Sciatic nerve (tissue), 2 donors: ENCODE measurements around the gene KIF24. TPM values are rescaled to one million over a fixed set of nuclear protein-coding genes. Genes with fewer than 3 reads are reported as not detected.
"Not testable (repeated sequence)": the region's sequence is repeated elsewhere in the genome, so short reads cannot be mapped to it uniquely, and the experiment has no call there.

Source experiments
- ATAC-seq: fragments of 200-7000 bp; cut with Tn5 transposase; one replicate; pipeline ENCODE4 v1.9.1; 2020; ENCODE audit warnings: mild to moderate bottlenecking, moderate library complexity
- DNase-seq: peaks from one replicate; pipeline ENCODE4 v3.0.0-alpha.2; 2020; ENCODE audit warnings: low spot score
- intact Hi-C: fragments of 100-400 bp; cut with DNase I; formaldehyde crosslinking; loops from one replicate; pipeline ENCODE4 v1.14.2; 2022
- total RNA-seq: library from RNA; stranded (reverse); fragmentation: NEBNext Ultra II Directional; extraction: Animal tissue kit (Norgen Biotek cat#: 25700); gene quantifications from one replicate; pipeline ENCODE4 v1.2.1, GENCODE V29; 2021
- donor health status: DM: no; HTN: no; CAD: no.
- donor health status: DM: no; HTN: no; CAD: no.

The KIF24 gene
- total RNA-seq, 1 donor from 2014 or later: 1.1 TPM

DNA sequence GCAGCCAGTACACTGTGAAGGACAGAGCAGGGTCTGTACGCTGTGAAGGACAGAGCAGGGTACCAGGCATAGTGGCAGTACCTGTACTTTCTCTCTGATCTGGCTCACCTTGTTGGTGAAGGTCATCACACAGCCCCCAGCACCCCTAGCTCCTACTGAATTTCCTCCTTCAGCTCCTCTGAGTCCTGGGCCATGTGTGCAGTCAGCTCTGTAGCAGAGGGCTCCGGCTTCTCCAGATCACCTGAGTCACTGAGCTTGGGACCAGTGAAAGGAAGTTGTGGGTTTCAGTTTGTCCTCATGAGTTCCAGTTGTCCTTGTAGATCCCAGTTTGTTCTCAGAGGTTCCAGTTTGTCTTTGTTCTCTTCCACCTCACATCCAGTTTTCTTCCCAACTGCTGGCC is 5.8 kb upstream of the KIF24 start:
- ATAC-seq (peak; percentile 5), DNase-seq (no peak)
- intact Hi-C loops: no loop called here

DNA sequence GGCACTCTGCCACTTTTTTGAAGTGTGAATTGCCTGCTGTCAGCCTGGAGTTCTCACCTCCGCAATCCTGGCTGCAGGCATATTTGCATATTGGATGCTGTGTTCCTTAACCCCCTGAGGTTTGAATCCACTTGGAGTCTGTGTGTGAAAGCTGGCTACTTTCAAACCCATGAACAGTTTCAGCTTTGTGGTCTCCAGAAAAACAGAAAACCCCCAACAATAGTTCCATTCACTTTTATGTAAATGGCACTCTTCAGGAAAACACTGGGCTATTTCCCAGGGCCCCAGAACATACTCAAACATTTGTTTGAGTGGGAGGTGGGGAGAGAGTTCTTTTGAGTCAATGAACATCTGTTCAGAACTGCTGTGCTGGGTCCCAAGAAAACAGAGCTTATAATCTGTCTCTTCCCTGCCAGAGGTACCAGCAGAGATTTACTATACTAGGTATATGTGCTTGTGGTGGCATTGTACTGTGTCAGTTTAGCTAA is 5.3 kb upstream of the KIF24 start:
- intact Hi-C loops: no loop called here

DNA sequence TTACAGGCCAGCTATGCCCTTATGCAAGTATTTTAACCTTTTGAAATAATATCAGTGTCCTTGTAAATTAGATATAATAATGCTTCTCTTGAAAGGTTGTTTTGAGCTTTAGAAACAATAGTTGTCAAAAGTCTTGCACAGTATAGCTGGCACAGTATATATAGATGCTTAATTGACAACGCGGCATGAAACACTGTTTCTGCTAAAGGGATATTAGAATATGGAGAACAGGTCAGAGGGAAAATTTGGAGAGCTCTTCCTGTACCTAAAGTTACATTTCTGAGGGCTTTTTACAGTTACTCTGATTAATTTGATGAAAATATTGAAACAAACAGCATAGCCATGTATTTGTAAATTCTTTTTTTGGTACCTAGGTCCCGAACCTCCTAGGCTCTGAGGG is 4.8 kb upstream of the KIF24 start:
- DNase-seq: no peak
- no peak for ATAC-seq
- intact Hi-C loops: loop anchor here (2.0 kb wide), 1 partner anchor 43 kb away; the partner anchor contains the start of gene MYORG

More for the DNA sequence above, 5.3 kb upstream of the KIF24 start:
- ATAC-seq (peak; percentile 80), DNase-seq (no peak)

DNA sequence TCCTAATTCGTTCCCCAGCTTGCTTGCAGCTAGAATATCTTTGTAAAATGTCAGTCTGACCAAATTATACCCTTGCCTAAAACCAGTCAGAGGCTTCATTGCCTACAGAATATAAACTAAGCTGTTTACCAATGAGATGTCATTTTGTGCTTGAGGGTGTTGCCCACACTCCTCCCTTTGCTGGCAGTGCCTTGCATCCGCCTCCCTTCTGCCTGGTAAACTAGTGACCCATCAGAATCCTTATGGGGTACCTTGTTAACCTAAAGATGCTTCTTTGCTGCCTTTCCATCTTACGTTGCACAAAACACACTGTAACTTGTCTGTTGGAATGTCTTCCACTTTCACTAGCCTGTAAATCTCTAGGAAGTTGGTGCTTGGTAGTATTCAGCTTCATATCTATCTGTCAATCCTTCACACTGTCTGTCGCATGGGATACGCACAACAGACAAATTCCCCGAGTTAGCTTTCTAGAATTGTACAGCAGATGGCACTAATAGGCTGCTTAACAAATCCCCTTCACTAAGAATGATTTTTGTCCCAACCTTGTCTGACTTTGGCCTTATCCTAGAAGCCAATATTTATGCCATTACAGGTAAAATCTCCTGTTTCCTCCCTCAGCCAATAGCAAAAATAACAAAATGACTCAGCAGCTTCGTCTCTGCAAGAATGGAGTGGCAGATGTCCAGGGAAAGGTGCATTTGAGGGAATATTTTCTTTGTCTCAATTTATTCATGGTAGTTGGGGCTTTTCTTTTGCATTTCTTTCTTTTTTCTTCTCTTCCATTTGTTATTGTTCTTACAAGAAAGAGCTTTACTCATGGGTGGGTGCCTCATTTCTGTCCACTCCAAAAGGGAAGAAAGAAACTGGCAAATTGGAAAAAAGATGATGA is 3.3 kb upstream of the KIF24 start:
- intact Hi-C loops: loop anchor here (2.0 kb wide), 1 partner anchor 44 kb away; the partner anchor contains the start of gene MYORG
- DNase-seq: no peak

DNA sequence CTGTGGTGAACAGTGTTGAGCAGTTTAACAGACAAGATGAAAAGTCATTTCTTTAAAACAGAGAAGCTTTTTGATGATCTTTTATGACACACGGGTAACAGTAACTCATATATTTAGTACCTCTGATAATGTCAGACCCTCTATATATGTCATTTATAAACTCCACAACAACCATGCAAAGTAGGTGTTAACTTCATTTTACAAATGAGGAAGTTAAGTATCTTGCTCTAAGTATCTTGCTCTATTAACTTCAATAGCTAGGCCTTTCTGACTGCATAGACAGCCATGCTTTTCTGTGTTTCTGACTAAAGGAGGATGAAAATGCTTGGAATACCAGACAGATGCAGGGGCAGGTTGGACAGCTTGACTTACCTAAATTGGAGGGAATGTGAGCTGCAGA is 2.1 kb upstream of the KIF24 start:
- DNase-seq (no peak), ATAC-seq (no peak)
- intact Hi-C loops: no loop called here

More for the DNA sequence above, 3.3 kb upstream of the KIF24 start:
- ATAC-seq: no peak

DNA sequence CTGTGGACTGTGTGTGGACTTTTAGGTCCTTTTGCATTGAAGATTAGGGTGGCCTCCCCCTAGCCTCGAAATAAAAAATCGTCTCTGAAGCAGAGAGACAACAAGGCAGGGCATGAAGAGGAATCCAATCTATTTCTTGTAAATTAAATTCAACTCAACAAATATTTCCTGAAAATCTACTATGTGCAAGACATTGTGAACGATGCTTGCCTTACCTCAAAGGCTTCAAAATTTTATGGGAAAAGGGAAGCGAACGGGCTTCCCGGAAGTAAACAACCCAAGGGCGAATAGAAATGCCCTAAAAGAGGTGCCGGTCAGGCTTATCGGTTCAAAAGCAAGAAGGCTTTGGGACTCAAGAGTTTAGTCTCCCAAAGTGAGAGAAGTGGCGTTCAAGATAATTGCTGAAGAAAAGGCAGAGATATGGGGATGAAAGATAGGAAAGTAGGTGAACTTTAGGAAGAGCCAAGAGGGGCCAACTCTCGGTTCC is 525 bp downstream of the KIF24 start:
- DNase-seq (no peak), ATAC-seq (no peak)
- intact Hi-C loops: no loop called here

DNA sequence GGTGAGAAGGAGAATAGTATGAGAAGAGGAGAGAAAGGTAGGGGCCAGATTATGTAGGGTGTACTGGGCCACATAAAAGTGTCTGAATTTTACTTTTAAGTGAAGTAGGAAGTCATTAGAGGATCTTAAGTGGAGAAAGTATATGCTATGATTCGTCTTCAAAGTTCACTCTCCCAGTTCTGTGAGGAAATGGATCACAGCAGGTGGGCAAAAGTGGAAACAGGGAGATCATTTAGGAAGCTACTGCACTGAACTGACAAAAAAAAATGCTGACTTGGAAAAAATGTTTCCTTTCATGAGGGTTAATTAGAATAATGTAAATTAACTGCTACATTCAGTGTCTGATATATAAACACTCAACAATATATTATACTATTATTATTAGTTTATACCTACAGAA is 2.4 kb downstream of the KIF24 start:
- DNase-seq (no peak), ATAC-seq (no peak)
- intact Hi-C loops: no loop called here

DNA sequence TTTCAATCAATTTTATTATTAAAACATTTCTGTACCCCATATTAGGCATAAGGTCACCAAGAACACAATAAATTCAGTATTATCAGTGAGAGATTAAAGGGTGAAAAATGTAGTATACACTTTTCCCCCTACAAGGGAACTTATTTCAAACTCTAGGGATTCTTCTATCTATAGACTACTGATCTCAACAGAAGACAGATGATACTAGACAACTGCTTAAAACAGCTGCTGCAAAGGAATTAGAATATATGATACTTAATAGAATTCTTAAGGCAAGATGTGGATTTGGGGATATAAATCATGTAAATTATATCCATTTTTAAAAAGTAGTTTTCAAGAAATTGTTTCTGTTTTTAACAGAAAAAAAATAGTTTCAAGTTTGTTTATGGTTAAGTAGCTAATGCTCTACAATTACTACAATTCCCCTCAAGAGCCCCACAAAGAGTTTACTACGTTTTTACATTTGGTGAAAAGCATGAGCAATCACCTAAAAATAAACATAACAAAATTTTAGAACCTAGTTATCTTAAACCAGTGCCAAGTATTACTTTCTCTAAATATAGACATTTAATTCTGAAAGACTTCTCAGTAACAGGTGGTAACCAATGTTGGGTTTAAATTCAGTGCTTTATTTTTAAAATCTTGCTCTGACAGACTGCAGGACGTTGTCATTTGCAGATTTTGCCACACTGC is 6.0 kb downstream of the KIF24 start:
- DNase-seq (no peak), ATAC-seq (no peak)
- intact Hi-C loops: no loop called here

DNA sequence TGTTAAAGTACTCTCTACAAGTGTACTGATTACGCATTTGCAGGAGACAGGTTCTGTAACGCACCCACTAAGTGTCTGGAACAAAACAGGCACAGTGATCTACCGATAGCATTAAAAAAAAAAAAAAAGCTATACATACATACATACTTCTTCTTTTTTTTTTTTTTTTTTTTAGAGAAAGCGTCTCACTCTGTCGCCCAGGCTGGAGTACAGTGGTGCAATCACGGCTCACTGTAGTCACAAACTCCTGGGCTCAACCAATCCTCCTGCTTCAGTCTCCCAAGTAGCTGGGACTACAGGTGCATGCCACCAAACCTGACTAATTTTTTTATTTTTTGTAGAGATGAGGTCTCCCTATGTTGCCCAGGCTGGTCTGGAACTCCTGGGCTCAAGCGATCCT is 7.6 kb downstream of the KIF24 start:
- intact Hi-C loops: no loop called here
- DNase-seq (no peak), ATAC-seq (no peak)

DNA sequence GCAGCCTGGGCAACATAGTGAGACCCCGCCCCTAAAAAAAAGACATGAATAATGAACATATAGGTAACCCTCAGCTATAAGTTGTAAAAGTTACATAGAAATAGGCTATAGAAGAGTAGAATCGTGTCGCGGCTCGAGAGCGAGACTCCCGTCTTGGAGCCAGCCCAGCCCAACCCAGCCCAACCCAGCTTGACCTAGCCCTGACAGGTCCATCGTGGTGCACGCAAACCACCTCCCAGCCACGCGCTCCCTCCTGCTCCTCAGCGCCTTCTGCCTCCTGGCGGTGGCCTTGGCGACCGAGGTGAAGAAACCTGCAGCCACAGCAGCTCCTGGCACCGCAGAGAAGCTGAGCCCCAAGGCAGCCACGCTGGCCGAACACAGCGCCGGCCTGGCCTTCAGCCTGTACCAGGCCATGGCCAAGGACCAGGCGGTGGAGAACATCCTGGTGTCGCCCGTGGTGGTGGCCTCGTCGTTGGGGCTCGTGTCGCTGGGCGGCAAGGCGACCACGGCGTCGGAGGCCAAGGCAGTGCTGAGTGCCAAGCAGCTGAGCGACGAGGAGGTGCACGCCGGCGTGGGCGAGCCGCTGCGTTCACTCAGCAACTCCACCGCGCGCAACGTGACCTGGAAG is 10.8 kb downstream of the KIF24 start:
- intact Hi-C loops: no loop called here
- DNase-seq (no peak), ATAC-seq (no peak)

DNA sequence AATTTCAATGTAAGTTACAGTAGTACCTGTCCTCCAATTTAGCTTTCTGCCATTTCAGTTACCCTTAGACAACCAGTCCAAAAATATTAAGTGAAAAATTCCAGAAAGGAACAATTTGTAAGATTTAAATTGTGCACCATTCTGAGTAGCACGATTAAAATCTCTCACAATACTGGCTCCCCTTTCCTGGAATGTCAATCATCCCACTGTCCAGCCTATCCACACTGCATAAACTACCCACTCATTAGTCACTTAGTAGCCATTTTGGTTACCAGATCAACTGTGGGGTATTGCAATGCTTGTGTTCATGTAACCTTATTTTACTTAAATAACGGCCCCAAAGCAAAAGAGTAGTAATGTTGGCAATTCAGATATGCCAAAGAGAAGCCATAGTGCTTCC is 11.6 kb downstream of the KIF24 start:
- ATAC-seq: no peak
- no peak for DNase-seq
- intact Hi-C loops: no loop called here

DNA sequence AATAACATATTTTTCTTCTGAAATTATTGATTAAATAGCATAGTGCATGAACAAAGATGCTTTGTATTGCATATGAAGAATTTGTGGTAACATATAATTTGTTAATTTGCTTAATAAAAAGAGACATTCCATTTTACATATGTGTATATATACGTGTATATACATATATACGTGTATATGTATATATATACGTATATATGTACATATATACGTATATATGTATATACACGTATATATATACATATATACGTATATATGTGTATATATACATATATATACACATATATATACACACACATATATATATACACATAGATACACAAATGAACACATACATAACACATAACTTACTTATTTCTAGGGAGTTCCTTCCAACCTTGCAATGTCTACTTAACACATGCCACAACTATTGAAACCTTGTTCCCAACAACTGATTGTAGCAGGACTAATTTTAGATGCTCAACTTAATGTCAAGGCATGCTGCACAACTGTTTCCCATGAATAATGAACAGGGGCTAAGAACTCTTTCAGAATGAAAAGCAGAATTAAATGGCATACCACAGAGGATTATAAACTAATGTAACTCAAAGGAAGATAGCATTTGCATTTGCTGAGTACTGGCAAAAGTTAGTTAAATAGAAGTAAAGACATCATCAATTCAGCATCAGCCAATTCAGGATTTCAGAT is 17.4 kb downstream of the KIF24 start:
- intact Hi-C loops: no loop called here
- DNase-seq (no peak), ATAC-seq (no peak)

DNA sequence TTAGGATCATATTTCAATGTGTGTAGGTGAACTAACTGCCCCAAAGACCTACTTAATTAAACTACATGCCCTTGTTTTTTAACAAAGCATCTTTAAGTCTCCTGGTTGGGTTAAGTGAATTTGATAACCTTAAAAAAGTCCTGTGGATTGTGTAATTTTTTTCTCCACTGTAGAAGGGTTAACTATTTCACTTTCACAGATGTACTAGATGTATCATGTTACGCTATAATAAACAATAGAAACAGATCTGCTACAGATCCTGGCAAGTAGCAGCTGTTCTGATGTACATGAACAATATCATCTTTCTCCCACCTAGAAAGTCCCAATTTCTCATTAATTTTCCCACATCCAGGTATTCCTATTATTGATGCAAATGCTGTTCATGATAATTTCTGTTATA is 18.9 kb downstream of the KIF24 start:
- intact Hi-C loops: no loop called here
- ATAC-seq (no peak), DNase-seq (no peak)

DNA sequence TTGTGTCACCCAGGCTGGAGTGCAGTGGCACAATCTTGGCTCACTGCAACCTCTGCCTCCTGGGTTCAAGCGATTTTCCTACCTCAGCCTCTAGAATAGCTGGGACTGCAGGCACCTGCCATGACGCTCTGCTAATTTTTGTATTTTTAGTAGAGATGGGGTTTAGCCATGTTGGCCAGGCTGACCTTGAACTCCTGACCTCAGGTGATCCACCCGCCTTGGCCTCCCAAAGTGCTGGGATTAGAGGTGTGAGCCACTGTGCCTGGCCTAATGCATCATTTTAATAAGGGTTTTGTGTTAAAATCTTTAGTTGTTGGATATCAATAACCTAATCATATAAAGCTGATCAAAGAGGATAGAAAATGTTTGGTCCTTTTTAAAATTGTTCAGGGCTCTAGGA is 20.8 kb downstream of the KIF24 start:
- ATAC-seq, DNase-seq, intact Hi-C loops: not testable (repeated sequence)

DNA sequence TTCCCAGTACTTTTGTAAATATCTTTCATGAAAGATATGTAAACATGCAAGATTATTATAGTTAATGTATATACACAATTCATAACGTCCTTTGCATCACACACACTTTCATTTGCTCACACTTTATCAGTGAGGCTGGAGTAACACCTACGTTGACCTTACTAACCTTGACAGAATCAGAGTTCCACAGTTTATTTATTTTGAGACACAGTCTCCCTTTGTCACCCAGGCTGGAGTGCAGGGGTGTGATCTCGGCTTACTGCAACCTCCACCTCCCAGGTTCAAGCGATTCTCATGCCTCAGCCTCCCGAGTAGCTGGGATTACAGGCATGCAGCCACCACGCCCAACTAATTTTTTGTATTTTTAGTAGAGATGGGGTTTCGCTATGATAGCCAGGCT is 28.0 kb downstream of the KIF24 start:
- ATAC-seq, DNase-seq, intact Hi-C loops: not testable (repeated sequence)

DNA sequence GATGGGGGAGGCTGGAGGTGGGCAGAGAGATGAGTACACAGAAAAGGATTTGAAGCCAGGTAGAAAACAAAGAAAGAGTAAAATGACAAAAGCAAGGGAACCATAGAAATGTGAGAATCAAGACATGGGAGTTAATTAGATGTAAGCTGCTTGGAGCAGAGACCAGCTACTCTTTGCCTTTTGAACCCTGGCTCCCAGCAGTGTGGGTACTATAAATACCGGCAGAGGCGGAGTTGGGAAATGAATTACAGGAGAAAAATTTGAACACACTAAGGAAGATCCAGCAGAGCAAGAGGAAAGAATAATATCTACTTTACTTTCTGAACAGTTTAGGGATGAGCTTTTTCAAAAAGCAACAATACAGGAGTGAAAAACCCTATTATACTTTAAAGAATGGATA is 36.5 kb downstream of the KIF24 start:
- DNase-seq (no peak), ATAC-seq (no peak)
- intact Hi-C loops: no loop called here

DNA sequence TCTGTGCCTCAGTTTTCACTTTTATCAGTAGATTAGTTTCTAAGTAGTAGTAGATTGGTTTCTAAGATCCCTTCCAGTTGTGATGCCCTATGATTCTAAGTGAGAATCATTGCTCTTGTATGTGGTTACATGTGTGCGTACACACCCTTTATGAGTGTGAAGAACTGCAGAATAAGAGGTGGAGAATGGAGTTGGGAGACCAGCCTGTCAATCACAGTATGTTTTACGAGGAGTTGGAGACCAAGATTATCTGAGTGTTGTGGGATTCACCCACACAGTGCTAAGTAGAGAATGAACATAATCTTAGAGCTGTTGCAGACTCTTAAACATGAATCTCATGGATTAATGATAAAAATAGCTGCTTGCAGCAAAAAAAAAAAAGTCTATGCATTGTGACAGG is 37.6 kb downstream of the KIF24 start:
- DNase-seq (no peak), ATAC-seq (no peak)
- intact Hi-C loops: no loop called here

DNA sequence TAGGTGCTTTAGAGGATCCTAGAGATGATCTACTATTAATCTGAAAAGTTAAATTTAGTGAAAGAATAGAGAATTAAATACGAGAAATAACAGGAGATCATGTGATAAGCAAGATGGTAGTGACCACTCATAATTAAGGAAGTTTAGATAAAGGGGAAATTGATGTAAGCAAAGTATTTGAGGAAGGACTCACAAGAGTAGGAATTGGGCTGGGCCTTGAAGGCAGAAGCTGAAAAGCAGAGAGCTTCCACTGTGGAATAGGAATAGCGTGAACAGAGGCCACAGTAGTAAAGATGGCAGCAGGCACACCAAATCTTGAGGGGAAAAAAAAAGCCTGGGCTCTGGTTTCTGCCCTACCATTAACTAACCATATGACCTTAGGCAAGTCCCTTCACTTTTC is 38.0 kb downstream of the KIF24 start:
- no peak for DNase-seq
- ATAC-seq: no peak
- intact Hi-C loops: no loop called here

DNA sequence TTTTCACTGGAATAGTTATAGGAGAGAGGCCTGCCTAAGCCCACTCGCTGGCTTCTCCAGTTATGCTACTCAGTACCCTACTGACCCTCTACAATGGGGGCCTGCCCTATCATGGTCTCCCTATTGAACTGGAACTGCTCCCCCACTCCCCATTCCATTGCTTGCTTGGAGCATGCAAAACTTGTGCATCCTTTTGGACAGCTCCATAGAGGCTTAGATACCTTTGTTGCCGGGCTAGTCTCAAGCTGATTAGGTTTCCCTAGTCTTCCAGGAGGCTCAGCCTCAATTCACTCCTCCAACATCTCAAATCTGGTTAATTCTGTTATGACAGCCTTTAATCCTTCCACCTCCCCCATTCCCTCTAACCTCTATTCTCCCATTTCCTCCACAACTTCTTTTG is 39.9 kb downstream of the KIF24 start:
- intact Hi-C loops: no loop called here
- ATAC-seq: no peak
- no peak for DNase-seq
